Measurements from ENCODE around the gene PFKP. TPM values are rescaled to one million over a fixed set of nuclear protein-coding genes. Genes with fewer than 3 reads are reported as not detected.

PFKP gene
- total RNA-seq, 4 donors from 2014 or later, result 22.9 to 74.5 (median 43.8) TPM

DNA sequence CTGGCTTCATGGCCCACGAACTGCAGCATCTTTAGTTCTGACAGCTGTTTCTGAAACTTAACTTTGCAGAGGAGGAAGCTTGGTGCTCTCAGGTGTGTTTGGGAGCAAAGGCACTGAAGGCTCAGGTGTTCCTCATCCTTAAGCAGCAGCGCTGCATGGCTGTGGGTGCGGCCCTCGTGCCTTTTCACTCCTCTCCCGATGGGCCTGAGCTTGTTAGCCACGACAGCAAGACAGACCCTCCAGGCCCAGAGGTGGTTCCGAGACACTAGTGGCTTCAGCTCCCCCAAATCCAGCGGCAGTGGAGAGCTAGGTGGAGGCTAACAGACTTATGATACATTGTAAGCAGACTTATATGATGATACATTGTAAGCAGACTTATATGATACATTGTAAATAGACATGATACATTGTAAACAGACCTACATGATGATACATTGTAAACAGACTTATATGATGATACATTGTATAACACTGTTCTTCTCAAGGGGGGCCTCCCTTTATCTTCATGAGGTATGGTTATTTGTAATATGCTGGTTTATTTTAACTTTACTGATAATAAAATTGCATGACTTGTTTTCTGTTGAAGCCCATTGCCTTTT lies 14.1 kb downstream of the PFKP start:
- no peak for DNase-seq
- intact Hi-C loops (cut with DNase I; ENCODE audit: low total_unique reads), result no loop called here
- no peak overlapping the region for H3K27ac ChIP-seq
- H3K27me3 ChIP-seq, result no peaks in the 10 kb centered on the region
- TF ChIP-seq POLR2A (IDR thresholded peaks at IDR 0.05), result no peak
- TF ChIP-seq, protein P1, sequence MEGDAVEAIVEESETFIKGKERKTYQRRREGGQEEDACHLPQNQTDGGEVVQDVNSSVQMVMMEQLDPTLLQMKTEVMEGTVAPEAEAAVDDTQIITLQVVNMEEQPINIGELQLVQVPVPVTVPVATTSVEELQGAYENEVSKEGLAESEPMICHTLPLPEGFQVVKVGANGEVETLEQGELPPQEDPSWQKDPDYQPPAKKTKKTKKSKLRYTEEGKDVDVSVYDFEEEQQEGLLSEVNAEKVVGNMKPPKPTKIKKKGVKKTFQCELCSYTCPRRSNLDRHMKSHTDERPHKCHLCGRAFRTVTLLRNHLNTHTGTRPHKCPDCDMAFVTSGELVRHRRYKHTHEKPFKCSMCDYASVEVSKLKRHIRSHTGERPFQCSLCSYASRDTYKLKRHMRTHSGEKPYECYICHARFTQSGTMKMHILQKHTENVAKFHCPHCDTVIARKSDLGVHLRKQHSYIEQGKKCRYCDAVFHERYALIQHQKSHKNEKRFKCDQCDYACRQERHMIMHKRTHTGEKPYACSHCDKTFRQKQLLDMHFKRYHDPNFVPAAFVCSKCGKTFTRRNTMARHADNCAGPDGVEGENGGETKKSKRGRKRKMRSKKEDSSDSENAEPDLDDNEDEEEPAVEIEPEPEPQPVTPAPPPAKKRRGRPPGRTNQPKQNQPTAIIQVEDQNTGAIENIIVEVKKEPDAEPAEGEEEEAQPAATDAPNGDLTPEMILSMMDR (IDR thresholded peaks at IDR 0.05), result no peak
- no peaks in the 10 kb centered on the region for H3K36me3 ChIP-seq
- no peak overlapping the region for H3K4me3 ChIP-seq
- H3K4me1 ChIP-seq, result no peaks in the 10 kb centered on the region
- no peaks in the 10 kb centered on the region for H3K9me3 ChIP-seq

DNA sequence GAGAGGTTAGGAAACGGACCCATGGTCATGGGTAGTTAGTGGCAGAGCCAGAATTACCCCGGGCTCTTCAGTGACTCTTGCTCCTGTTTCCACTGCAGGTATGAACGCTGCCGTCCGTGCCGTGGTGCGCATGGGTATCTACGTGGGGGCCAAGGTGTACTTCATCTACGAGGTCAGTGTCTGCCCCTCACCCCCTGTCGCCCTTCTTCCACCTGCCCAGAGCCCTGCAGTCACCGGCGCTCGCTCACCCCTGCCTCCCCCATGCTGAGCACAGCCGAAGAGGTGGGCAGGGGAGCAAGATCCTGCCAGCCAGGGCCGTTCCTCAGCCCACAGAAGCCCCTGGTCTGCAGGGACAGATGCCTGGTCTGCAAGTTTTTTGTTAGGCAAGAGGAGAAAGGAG lies 14.9 kb downstream of the PFKP start:
- Histone ChIP-seq H3K4me3 (no peak overlapping the region), H3K27ac (no peak overlapping the region), H3K27me3 (no peaks in the 10 kb centered on the region), H3K4me1 (no peaks in the 10 kb centered on the region), H3K36me3 (no peaks in the 10 kb centered on the region), H3K9me3 (no peaks in the 10 kb centered on the region)
- TF ChIP-seq, protein P1 (IDR thresholded peaks at IDR 0.05), result no peak
- no peak for TF ChIP-seq POLR2A (IDR thresholded peaks at IDR 0.05)
- no peak for DNase-seq
- intact Hi-C loops (cut with DNase I; ENCODE audit: low total_unique reads), result no loop called here

DNA sequence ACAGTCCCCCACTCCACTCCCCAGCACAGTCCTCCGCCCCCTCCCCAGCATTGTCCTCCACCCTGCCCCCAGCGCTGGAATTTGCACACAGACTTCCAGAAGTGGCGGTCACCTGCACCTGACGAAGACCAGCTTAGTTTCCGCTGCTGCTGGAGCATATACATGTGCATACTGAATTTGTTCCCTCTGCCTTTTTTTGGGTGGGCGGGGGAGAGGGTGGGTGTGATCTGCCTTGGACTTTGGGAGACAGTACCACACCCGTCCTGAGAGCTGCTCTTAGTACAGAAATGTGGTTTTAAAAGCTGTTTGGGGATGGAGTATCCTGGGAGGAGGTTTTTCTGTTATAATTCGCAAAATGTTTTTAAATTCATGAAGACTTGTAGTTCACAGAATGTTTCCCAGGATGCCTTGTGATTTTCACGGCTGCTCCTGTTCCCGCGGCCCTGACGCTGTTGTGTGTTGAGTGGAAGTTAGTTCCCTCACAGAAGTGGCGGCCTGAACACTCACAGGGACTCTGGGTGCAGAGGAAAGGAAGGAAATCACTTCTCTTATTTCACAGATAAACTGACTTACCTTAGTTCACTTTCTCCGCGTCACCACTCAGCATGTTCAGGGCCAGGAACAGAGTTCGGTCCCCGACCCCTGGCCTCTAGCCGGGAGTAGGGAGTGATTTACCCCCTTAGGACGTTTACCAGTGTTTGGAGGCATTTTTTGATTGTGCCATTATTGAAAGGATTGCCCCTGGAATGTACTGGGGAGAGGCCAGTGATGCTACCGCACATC lies 18.6 kb downstream of the PFKP start:
- intact Hi-C loops (cut with DNase I; ENCODE audit: low total_unique reads), result no loop called here
- Histone ChIP-seq H3K4me3 (no peak overlapping the region), H3K27ac (peak overlapping the region in 1 of 2 donors; percentile 6), H3K36me3 (no peaks in the 10 kb centered on the region), H3K4me1 (no peaks in the 10 kb centered on the region), H3K9me3 (no peaks in the 10 kb centered on the region), H3K27me3 (no peaks in the 10 kb centered on the region)
- DNase-seq, result no peak
- TF ChIP-seq, protein P1 (IDR thresholded peaks at IDR 0.05), result no peak
- TF ChIP-seq POLR2A (IDR thresholded peaks at IDR 0.05), result no peak

- Histone ChIP-seq H3K4me1 (peaks cover 0 to 4% of the 10 kb centered on the region in 2 donors), H3K27ac (peak overlapping the region; percentile 48 to 50), H3K4me3 (no peak overlapping the region), H3K9me3 (no peaks in the 10 kb centered on the region), H3K27me3 (no peaks in the 10 kb centered on the region), H3K36me3 (no peaks in the 10 kb centered on the region)
- intact Hi-C loops (cut with DNase I; ENCODE audit: low total_unique reads), result no loop called here
- no peak for TF ChIP-seq POLR2A (IDR thresholded peaks at IDR 0.05)
- TF ChIP-seq, protein P1 (IDR thresholded peaks at IDR 0.05), result no peak
- no peak for DNase-seq
These were observed 23.0 kb downstream of the PFKP start for GRCh38 chr10:3090388-3090787.
